GM12801 (cell line): Measurements from ENCODE around the gene THADA.

ENCODE experiments used
- TF ChIP-seq, protein P1 (sequence below): IDR thresholded peaks from one replicate; pipeline ENCODE4 v1.5.1; 2011; ENCODE audit warnings: control low read depth; ENCODE audit not compliant: insufficient read length; ENCODE audit errors: extremely low read depth

THADA gene

DNA sequence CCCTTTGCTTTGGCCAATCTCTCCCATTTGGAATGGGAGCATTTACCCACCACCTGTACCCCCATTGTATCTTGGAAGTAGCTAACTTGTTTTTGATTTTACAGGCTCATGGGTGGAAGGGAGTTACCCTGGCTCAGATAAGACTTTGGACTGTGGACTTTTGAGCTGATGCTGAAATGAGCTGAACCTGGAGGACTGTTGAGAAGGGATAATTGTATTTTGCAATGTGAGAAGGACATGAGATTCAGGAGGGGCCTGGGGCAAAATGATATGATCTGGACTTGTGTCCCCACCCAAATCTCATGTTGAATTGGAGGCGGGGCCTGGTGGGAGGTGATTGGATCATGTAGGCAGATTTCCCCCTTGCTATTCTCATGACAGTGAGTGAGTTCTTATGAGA lies 310.9 kb downstream of the THADA start:
- TF ChIP-seq, protein P1, sequence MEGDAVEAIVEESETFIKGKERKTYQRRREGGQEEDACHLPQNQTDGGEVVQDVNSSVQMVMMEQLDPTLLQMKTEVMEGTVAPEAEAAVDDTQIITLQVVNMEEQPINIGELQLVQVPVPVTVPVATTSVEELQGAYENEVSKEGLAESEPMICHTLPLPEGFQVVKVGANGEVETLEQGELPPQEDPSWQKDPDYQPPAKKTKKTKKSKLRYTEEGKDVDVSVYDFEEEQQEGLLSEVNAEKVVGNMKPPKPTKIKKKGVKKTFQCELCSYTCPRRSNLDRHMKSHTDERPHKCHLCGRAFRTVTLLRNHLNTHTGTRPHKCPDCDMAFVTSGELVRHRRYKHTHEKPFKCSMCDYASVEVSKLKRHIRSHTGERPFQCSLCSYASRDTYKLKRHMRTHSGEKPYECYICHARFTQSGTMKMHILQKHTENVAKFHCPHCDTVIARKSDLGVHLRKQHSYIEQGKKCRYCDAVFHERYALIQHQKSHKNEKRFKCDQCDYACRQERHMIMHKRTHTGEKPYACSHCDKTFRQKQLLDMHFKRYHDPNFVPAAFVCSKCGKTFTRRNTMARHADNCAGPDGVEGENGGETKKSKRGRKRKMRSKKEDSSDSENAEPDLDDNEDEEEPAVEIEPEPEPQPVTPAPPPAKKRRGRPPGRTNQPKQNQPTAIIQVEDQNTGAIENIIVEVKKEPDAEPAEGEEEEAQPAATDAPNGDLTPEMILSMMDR = no peak

DNA sequence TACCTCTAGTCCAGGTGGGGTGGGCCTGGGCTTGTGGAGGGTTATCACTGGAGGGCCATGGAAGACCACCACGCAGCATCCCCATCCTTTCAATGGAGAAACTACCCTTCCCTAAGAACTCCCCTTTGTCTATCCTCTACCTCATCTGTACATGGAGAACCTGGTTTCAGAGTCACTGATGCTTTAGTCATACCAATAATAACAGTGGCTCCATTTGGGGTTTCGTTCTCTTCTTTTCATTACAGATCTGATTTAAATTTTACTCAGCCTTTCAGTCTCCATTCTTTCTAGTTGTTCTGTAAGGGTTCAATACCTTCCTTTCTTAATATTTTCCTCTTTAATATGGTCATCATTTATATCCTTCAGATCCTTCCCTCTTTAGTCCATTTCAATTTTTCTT lies 314.8 kb downstream of the THADA start:
- TF ChIP-seq, protein P1 = no peak

DNA sequence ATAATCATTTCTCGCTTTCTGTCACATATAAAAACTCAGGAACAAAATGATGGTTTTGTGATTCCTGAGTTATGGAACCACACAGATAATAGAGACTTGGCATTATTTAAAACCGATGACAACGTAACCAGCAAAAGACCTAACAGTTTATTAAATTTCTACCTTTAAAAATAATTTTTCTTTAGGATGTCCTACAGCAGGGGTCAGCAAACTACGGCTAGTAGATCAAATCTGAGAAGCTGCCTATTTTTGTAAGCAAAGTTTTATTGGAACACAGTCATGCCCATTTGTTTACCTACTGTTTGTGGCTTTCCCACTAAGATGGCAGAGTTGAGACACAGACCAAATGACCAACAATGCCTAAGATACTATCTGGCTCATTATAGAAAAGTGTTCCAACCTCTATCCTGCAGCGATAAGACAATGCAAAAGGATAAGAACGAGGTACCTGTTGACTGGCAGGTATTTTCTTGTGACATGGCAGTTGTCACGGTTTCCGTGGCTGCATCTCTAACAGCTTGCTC lies 316.5 kb downstream of the THADA start:
- TF ChIP-seq, protein P1 = no peak

DNA sequence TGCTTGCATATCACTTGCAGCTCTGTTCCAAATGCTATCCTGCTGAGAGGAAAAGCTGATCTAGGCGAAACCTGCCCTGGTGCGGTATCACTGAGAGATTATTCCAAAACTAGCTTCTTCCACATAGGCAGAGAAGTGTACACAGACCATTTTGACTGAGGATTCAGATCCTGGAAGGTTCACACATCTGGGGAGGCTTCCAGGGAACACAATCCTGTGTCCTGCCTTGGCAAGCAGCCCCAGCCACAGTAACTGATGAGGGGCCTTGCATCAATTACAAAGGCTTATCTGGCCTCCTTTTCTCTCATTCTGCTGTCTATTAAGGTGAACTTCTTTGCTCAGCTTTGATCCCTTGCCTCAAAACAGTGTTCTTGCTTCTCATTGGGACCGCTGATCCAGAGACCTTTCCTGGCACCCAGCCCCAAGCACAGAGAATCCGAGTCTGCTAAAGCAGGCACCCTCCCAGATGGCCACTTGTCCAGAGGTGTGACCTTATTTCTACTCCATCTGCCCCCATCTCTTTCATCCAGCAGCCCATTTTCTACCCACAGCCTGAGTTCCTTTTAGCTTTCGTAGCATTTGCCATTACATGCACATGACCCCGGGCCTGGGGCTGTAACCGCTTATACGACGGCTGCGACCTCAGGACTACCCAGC lies 317.1 kb downstream of the THADA start:
- TF ChIP-seq, protein P1 = no peak

DNA sequence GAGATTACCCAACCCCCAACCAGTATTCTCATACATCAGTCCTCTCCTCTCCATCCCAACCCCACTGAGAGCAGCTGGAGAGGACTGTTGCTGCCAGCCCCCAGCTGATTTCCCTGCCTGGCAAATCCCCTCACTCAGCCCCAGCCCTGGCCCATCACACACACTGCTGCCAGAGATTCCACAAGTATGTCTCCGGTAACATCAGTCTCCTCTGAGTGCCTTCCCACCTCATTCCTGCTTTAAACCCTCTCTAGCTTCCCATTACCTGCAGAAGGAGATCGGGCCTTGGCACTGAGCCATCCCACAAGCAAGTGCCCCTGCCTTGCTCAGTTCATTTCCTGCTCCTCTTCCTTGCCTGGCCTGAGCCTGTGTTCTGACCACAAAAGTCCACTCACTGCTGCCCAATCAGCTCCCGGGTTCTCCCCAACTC lies 318.9 kb downstream of the THADA start:
- TF ChIP-seq, protein P1 = no peak

DNA sequence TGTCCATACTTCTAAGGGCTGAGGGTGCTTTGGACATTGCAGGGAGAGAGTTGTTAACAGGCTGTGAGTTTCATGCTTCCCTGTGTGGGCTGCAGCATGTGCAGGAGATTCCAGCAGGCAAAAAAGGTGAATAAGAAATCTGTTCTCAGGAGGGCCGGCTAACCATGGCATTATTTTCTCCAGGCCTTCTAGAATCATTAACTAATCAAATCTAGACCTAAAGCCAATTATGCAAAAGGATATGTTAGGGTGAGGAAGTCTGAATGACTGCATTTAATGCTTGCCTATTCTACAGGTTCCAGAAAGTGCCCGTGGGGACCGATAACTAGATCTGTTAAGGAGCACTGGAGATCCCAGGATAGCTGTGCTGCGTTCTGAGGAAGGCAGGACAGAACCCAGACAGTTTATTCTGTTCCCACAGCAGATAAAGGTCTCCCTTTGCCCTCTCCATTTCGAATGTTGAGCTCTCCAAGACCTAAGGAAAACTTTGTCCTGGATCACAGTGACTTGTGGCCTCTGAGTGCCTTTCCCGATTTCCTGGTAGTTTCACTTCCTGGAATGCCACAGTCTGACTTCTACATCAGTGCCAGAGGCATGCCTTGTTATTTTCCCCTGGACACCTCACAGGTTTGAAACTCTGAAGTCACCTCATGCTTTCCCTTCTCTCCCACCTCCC lies 319.4 kb downstream of the THADA start:
- TF ChIP-seq, protein P1 = no peak

DNA sequence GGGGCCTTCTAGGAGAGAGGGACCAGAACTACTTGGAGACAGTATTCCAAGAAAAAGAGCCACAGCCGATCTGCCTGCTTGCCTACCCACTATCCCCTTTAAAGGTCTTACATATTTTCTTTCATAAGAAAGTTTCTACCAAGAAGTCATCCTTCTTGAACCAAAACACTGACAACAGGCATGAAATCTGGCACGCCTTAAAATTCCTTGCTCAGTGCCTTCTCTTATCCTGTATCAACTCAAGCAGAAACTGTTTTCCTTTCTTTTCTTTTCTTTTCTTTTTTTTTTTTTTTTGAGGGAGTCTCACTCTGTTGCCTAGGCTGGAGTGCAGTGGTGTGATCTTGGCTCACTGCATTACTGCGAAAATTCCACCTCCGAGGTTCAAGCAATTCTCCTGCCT lies 321.1 kb downstream of the THADA start:
- TF ChIP-seq, protein P1 = no peak
